Measurements from ENCODE around the gene LCA5L.

- TF ChIP-seq CTCF (IDR thresholded peaks at IDR 0.05) = no peak
- TF ChIP-seq POLR2AphosphoS5 (IDR thresholded peaks at IDR 0.05) = no peak
Measured at GRCh38 chr21:39366563-39366962, 79.0 kb downstream of the LCA5L start.
